Spleen (tissue), 7 donors: ENCODE results near the gene NFU1.

Experiments
- CTCF ChIP-seq, 11 experiments: fragments of 200-600 bp in 7 of 11; fragments of 450-650 bp in 4 of 11; sonication (generic) in 4 of 11; IDR thresholded peaks in 8 of 11; conservative IDR thresholded peaks in 3 of 11; 1 replicate in 7 of 11; 2 replicates in 4 of 11; pipeline versions ENCODE4 v1.4.0 to v1.8.0; 2016 to 2021; ENCODE audit warnings: antibody characterized with exemption in 11 of 11, inconsistent platforms in 4 of 11, mild to moderate bottlenecking in 1 of 11
- POLR2A ChIP-seq, 3 donors: fragments of 450-650 bp; IDR thresholded peaks; one replicate each; pipeline ENCODE4 v1.5.1; 2017; ENCODE audit warnings: antibody characterized with exemption in 3 of 3, mild to moderate bottlenecking in 1 of 3
- POLR2AphosphoS5 ChIP-seq, 3 donors: sonication (generic); formaldehyde crosslinking; IDR thresholded peaks; one replicate each; pipeline ENCODE4 v1.5.1; 2017; ENCODE audit warnings: antibody characterized with exemption in 3 of 3
- donor health status: DM: no; HTN: no; CAD: no; lungs with moderate emphysema.
- donor health status: DM: no; HTN: no; CAD: no.
- donor health status: DM: no; HTN: no; CAD: no.

- TF ChIP-seq CTCF (IDR thresholded peaks at IDR 0.05 in 8 of 11, conservative IDR thresholded peaks at IDR 0.05 in 3 of 11) (no peak), POLR2AphosphoS5 (IDR thresholded peaks at IDR 0.05) (no peak), POLR2A (IDR thresholded peaks at IDR 0.05) (no peak)
These were observed 37.5 kb upstream of the NFU1 start for GRCh38 chr2:69474688-69475087.
